Suprapubic skin (tissue), 4 donors: ENCODE results near the gene MCU. TPM values are rescaled to one million over a fixed set of nuclear protein-coding genes. Genes with fewer than 3 reads are reported as not detected.

Source experiments
- DNase-seq, 2 donors: peaks; one replicate each; pipeline ENCODE4 v3.0.0-alpha.2; 2019; ENCODE audit warnings: low spot score in 2 of 2
- H3K27ac ChIP-seq: fragments of 200-600 bp; sonication (generic); one replicate; pipeline ENCODE4 v1.5.1; 2019
- H3K27me3 ChIP-seq: fragments of 200-600 bp; sonication (generic); one replicate; pipeline ENCODE4 v1.5.1; 2019
- H3K36me3 ChIP-seq: fragments of 200-600 bp; sonication (generic); one replicate; pipeline ENCODE4 v1.5.1; 2019
- H3K4me1 ChIP-seq: fragments of 200-600 bp; sonication (generic); one replicate; pipeline ENCODE4 v1.5.1; 2019
- H3K4me3 ChIP-seq: fragments of 200-600 bp; sonication (generic); one replicate; pipeline ENCODE4 v1.5.1; 2019; ENCODE audit warnings: mild to moderate bottlenecking
- H3K9me3 ChIP-seq: fragments of 200-600 bp; sonication (generic); one replicate; pipeline ENCODE4 v1.5.1; 2019
- EP300 ChIP-seq: sonication (generic); formaldehyde crosslinking; IDR thresholded peaks from one replicate; pipeline ENCODE4 v1.6.1; 2017; ENCODE audit warnings: antibody characterized with exemption
- POLR2A ChIP-seq, 2 donors: fragments of 450-650 bp; IDR thresholded peaks; one replicate each; pipeline ENCODE4 v1.6.1; 2017; ENCODE audit warnings: antibody characterized with exemption in 2 of 2, mild to moderate bottlenecking in 2 of 2, moderate library complexity in 2 of 2
- POLR2AphosphoS5 ChIP-seq, 3 donors: sonication (generic); formaldehyde crosslinking; IDR thresholded peaks; one replicate each; pipeline ENCODE4 v1.6.1; 2017; ENCODE audit warnings: antibody characterized with exemption in 3 of 3
- WGBS: methylation state at CpG from one replicate; pipeline ENCODE4 v1.1.5; 2018; 5-methylcytosine and 5-hydroxymethylcytosine counted together
- total RNA-seq, 4 donors: library from RNA; depleted of rRNA; stranded (reverse); fragments of >200 nt; gene quantifications; one replicate each; pipeline ENCODE4 v1.1.0, GENCODE V29; 2016
- TF ChIP-seq, protein P1 (sequence below), 2 donors: fragments of 200-600 bp in 1 of 2; fragments of 450-650 bp in 1 of 2; sonication (generic) in 1 of 2; IDR thresholded peaks; one replicate each; pipeline ENCODE4 v1.5.1; 2016 to 2019; ENCODE audit warnings: antibody characterized with exemption in 2 of 2, mild to moderate bottlenecking in 1 of 2, moderate library complexity in 1 of 2

The MCU gene
- total RNA-seq, 4 donors from 2014 or later, result 28.3 to 31.7 (median 29.7) TPM

DNA sequence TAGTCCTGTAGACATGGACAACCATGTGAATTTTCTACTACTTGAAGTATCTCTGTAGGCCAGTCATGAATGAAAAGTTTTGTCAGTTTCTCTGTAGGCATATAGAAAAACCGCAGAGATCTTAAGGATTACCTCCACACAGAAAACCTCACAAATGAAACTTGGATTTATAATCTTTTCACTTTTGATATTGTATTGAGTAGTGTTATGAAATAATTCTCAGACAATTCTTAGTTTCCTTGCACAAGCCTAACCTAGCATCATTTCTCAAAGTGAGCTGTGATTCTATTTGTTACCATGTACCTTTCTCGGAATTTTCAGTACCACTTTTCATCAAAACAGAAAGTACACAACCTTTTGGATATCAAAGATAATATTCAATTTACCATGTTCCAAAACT, 150.2 kb downstream of the MCU start:
- H3K9me3 ChIP-seq, result no peaks in the 10 kb centered on the region
- H3K36me3 ChIP-seq, result no peaks in the 10 kb centered on the region
- DNase-seq, result no peak
- no peak for TF ChIP-seq POLR2AphosphoS5 (IDR thresholded peaks at IDR 0.05)
- TF ChIP-seq POLR2A (IDR thresholded peaks at IDR 0.05), result no peak
- no peak for TF ChIP-seq EP300
- TF ChIP-seq, protein P1, sequence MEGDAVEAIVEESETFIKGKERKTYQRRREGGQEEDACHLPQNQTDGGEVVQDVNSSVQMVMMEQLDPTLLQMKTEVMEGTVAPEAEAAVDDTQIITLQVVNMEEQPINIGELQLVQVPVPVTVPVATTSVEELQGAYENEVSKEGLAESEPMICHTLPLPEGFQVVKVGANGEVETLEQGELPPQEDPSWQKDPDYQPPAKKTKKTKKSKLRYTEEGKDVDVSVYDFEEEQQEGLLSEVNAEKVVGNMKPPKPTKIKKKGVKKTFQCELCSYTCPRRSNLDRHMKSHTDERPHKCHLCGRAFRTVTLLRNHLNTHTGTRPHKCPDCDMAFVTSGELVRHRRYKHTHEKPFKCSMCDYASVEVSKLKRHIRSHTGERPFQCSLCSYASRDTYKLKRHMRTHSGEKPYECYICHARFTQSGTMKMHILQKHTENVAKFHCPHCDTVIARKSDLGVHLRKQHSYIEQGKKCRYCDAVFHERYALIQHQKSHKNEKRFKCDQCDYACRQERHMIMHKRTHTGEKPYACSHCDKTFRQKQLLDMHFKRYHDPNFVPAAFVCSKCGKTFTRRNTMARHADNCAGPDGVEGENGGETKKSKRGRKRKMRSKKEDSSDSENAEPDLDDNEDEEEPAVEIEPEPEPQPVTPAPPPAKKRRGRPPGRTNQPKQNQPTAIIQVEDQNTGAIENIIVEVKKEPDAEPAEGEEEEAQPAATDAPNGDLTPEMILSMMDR (IDR thresholded peaks at IDR 0.05), result no peak
- no peak overlapping the region for H3K4me3 ChIP-seq
- H3K27ac ChIP-seq, result no peak overlapping the region
- WGBS, result 93% methylated on average over 2 of the region's 2 CpGs
- H3K27me3 ChIP-seq, result no peaks in the 10 kb centered on the region
- H3K4me1 ChIP-seq, result no peaks in the 10 kb centered on the region

DNA sequence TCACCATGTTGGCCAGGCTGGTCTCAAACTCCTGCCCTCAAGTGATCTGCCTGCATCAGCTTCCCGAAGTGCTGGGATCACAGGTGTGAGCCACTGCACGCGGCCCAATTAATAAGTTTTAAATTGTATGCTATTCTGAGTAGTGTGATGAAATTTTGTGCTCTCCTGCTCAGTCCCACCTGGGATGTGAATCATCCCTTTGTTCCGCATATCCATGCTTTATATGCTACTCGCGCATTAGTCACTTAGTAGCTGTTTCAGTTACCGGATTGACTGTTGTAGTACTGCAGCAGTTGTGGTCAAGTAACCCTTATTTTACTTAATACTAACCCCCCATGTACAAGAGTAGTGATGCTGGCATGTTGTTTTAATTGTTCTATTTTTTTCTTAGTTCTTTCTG, 154.3 kb downstream of the MCU start:
- no peak for DNase-seq
- Histone ChIP-seq H3K9me3 (no peaks in the 10 kb centered on the region), H3K36me3 (no peaks in the 10 kb centered on the region), H3K27me3 (no peaks in the 10 kb centered on the region), H3K27ac (no peak overlapping the region), H3K4me3 (no peak overlapping the region), H3K4me1 (no peaks in the 10 kb centered on the region)
- TF ChIP-seq, protein P1 (IDR thresholded peaks at IDR 0.05), result no peak
- TF ChIP-seq EP300, result no peak
- no peak for TF ChIP-seq POLR2AphosphoS5 (IDR thresholded peaks at IDR 0.05)
- no peak for TF ChIP-seq POLR2A (IDR thresholded peaks at IDR 0.05)
- 71% methylated on average over 7 of the region's 7 CpGs for WGBS

DNA sequence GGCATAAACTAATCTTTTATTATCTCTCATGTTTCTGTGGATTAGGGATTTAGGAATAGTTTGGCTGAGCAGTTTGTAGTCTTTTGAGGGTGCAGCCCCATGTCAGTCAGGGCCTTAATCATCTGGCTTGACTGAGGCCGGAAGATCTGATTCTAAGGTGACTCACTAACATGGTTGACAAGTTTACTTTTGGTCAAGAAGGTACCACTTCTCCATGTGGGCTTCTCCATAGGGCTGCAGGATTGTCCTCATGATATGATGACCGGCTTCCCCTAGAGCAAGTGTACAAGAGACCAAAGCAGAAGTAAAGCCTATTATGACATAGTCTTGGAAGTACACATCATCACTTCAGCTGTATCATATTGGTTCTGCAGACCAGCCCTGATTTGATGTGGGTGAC, 155.7 kb downstream of the MCU start:
- WGBS, result 78% methylated on average over 2 of the region's 2 CpGs
- Histone ChIP-seq H3K9me3 (no peaks in the 10 kb centered on the region), H3K4me3 (no peak overlapping the region)

DNA sequence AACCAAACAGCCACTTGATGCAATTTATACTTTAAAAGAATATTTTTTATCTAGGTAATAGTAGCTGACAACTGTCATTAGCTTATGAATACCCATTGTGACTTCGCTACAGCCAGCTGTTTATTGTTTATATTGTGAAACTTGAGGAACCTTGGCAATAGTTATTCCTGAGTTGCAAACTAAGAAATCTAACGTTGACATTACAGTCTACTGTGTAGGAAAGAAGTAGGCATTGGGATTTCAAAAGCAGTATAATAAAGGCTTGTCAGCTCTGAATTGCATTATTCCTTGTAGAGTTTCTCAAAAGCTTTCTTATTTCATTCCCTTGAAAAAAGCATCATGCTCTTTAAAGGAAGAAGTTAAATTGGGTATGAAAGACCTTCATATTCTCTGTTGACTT, 158.9 kb downstream of the MCU start:
- H3K36me3 ChIP-seq, result no peaks in the 10 kb centered on the region
- no peaks in the 10 kb centered on the region for H3K9me3 ChIP-seq
- TF ChIP-seq, protein P1 (IDR thresholded peaks at IDR 0.05), result no peak
- TF ChIP-seq EP300, result no peak
- no peak for TF ChIP-seq POLR2A (IDR thresholded peaks at IDR 0.05)
- no peak for TF ChIP-seq POLR2AphosphoS5 (IDR thresholded peaks at IDR 0.05)
- no peak overlapping the region for H3K4me3 ChIP-seq
- WGBS, result 69% methylated on average over 2 of the region's 2 CpGs
- DNase-seq, result no peak
- no peaks in the 10 kb centered on the region for H3K4me1 ChIP-seq
- H3K27ac ChIP-seq, result no peak overlapping the region
- no peaks in the 10 kb centered on the region for H3K27me3 ChIP-seq

More for the DNA sequence above, 155.7 kb downstream of the MCU start:
- H3K36me3 ChIP-seq, result no peaks in the 10 kb centered on the region
- no peaks in the 10 kb centered on the region for H3K4me1 ChIP-seq
- DNase-seq, result no peak
- no peaks in the 10 kb centered on the region for H3K27me3 ChIP-seq
- TF ChIP-seq POLR2AphosphoS5 (IDR thresholded peaks at IDR 0.05) (no peak), POLR2A (IDR thresholded peaks at IDR 0.05) (no peak)
- no peak overlapping the region for H3K27ac ChIP-seq

DNA sequence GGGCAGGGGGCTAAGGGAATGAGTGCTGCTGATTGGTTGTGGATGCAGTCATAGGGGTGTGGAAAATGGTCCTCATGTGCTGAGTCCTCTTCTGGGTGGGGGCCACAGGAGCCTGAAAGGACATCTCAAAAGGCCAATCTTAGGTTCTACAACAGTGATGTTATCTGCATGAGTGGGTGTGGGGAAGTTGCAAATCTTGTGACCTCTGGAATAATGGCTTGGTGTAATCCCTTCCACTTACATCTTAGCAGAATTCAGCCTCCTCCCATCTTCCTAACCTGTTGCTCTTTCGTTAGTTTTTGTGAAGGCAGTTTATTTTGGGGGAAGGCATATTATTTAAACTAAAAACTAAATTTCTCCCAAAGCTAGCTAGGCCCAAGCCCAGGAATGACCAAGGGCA, 159.6 kb downstream of the MCU start:
- no peak overlapping the region for H3K4me3 ChIP-seq
- H3K9me3 ChIP-seq, result no peaks in the 10 kb centered on the region
- TF ChIP-seq, protein P1 (IDR thresholded peaks at IDR 0.05), result no peak
- TF ChIP-seq POLR2AphosphoS5 (IDR thresholded peaks at IDR 0.05), result no peak
- no peak for TF ChIP-seq POLR2A (IDR thresholded peaks at IDR 0.05)
- no peak for TF ChIP-seq EP300

DNA sequence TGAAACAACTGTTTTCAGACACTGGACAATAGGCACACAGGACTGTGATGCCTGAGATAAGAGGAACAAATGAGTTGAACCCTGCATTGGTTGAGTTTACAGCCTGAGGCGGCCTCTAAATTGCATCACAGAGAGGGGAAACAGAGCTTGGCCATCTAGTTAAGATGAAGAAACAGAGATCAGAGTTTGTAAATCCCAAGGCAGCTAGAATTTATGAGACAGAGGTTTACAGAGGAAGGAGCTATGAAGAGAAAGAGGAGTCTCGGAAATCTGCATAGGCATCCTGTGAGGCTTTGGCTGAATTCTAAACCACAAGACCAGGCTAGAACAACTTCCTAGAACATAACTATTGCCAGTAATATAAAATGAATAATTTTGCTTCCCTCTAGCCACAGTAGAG, 160.6 kb downstream of the MCU start:
- Histone ChIP-seq H3K9me3 (no peaks in the 10 kb centered on the region), H3K4me1 (no peaks in the 10 kb centered on the region), H3K4me3 (no peak overlapping the region), H3K27ac (no peak overlapping the region), H3K36me3 (no peaks in the 10 kb centered on the region), H3K27me3 (no peaks in the 10 kb centered on the region)
- 92% methylated on average over 2 of the region's 2 CpGs for WGBS
- DNase-seq, result no peak
- TF ChIP-seq EP300 (no peak), POLR2AphosphoS5 (IDR thresholded peaks at IDR 0.05) (no peak), POLR2A (IDR thresholded peaks at IDR 0.05) (no peak)

More for the DNA sequence above, 159.6 kb downstream of the MCU start:
- Histone ChIP-seq H3K27me3 (no peaks in the 10 kb centered on the region), H3K4me1 (no peaks in the 10 kb centered on the region), H3K27ac (no peak overlapping the region), H3K36me3 (no peaks in the 10 kb centered on the region)
- 100% methylated on average over 1 of the region's 1 CpG for WGBS
- no peak for DNase-seq
